Endothelial cell of umbilical vein (primary cell): ENCODE measurements around the gene DHRS7B. TPM values are rescaled to one million over a fixed set of nuclear protein-coding genes. Genes with fewer than 3 reads are reported as not detected.

Source experiments
- BruUV-seq: library from RNA; stranded (reverse); fragments of 400-500 nt; replicated peaks from 2 replicates; lab custom pipeline; 2021; lab: Mats Ljungman, UMichigan
- CTCF ChIA-PET: fragments of 300-600, 350-600 bp; sonication (Branson Sonifier 250); formaldehyde crosslinking; loops from one replicate; lab custom pipeline; 2021; ENCODE audit warnings: antibody characterized with exemption, inconsistent platforms; lab: Charles Lee
- POLR2A ChIA-PET: fragments of 300-600, 350-600 bp; sonication (Branson Sonifier 250); formaldehyde crosslinking; loops from one replicate; lab custom pipeline; 2021; ENCODE audit warnings: antibody characterized with exemption, inconsistent platforms; lab: Charles Lee
- DNase-seq: peaks from one replicate; pipeline ENCODE4 v3.0.0-alpha.2; 2011; ENCODE audit warnings: low read depth, low spot score
- FAIRE-seq: peaks from 2 replicates; lab custom pipeline; 2011; peaks lifted over from hg19 to GRCh38; lab: Jason Lieb, UNC
- H2AFZ ChIP-seq: 2 replicates; pipeline ENCODE4 v1.6.0; 2012; ENCODE audit warnings: low read depth, low read length, control low read depth, inconsistent platforms
- H3K27ac ChIP-seq: 2 replicates; pipeline ENCODE4 v1.5.1; 2011; ENCODE audit warnings: low read depth, mild to moderate bottlenecking, control low read depth, low read length, moderate library complexity; ENCODE audit not compliant: insufficient read depth
- H3K27me3 ChIP-seq, 2 experiments: 2 replicates each; pipeline versions ENCODE4 v1.6.0 to v1.6.1; 2011; ENCODE audit warnings: low read length in 2 of 2, mixed read lengths in 1 of 2; ENCODE audit not compliant: control insufficient read depth in 2 of 2, insufficient read depth in 2 of 2
- H3K36me3 ChIP-seq, 2 experiments: 2 replicates in 1 of 2; 3 replicates in 1 of 2; pipeline ENCODE4 v1.5.1; 2011; ENCODE audit warnings: low read length in 2 of 2, mild to moderate bottlenecking in 1 of 2, moderate library complexity in 1 of 2; ENCODE audit not compliant: control insufficient read depth in 2 of 2, insufficient read depth in 2 of 2; ENCODE audit errors: extremely low read depth in 1 of 2
- H3K4me1 ChIP-seq: 3 replicates; pipeline ENCODE4 v1.5.1; 2011; ENCODE audit warnings: mild to moderate bottlenecking, low read length; ENCODE audit not compliant: control insufficient read depth, insufficient read depth; ENCODE audit errors: extremely low read depth
- H3K4me2 ChIP-seq: 2 replicates; pipeline ENCODE4 v1.6.1; 2011; ENCODE audit warnings: low read length, control low read depth, mixed read lengths; ENCODE audit not compliant: insufficient read depth
- H3K4me3 ChIP-seq, 3 experiments: fragments of 200-600 bp in 1 of 3; sonication (generic), shearing (Covaris generic) in 1 of 3; replicated peaks in 1 of 3; 2 replicates each; pipeline ENCODE4 v1.5.1; 2011 to 2016; ENCODE audit warnings: control low read depth in 3 of 3, low read length in 3 of 3, mild to moderate bottlenecking in 2 of 3, inconsistent platforms in 1 of 3, low read depth in 1 of 3, moderate library complexity in 1 of 3; ENCODE audit not compliant: insufficient read depth in 1 of 3
- H3K79me2 ChIP-seq: 2 replicates; pipeline ENCODE4 v1.6.0; 2012; ENCODE audit warnings: low read length, inconsistent platforms; ENCODE audit not compliant: control insufficient read depth, insufficient read depth
- H3K9ac ChIP-seq: replicated peaks from 2 replicates; pipeline ENCODE3; 2011; ENCODE audit warnings: low read length, control low read depth; ENCODE audit not compliant: insufficient read depth; ENCODE audit errors: extremely low read depth
- H3K9me1 ChIP-seq: replicated peaks from 3 replicates; pipeline ENCODE4 v1.6.0; 2011; ENCODE audit warnings: mild to moderate bottlenecking, low read length; ENCODE audit not compliant: control insufficient read depth, insufficient read depth; ENCODE audit errors: extremely low read depth
- H3K9me3 ChIP-seq: replicated peaks from 2 replicates; pipeline ENCODE4 v1.5.1; 2012; ENCODE audit warnings: low read length, inconsistent platforms; ENCODE audit not compliant: control insufficient read depth, insufficient read depth
- H4K20me1 ChIP-seq: replicated peaks from 2 replicates; pipeline ENCODE3; 2011; ENCODE audit warnings: mild to moderate bottlenecking, low read length; ENCODE audit not compliant: control insufficient read depth, insufficient read depth; ENCODE audit errors: extremely low read depth
- EZH2 ChIP-seq: IDR thresholded peaks from 2 replicates; pipeline ENCODE4 v1.6.1; 2012; ENCODE audit warnings: borderline replicate concordance, low read depth, mild to moderate bottlenecking, moderate library complexity, low read length, inconsistent platforms; ENCODE audit not compliant: severe bottlenecking
- FOS ChIP-seq: IDR thresholded peaks from 2 replicates; pipeline ENCODE4 v1.6.1; 2011; ENCODE audit warnings: mild to moderate bottlenecking, low read length, moderate library complexity, borderline replicate concordance; ENCODE audit not compliant: insufficient read depth
- GATA2 ChIP-seq: IDR thresholded peaks from 2 replicates; pipeline ENCODE4 v1.7.0; 2011; ENCODE audit warnings: low read depth, mild to moderate bottlenecking, moderate library complexity, mixed read lengths, low read length; ENCODE audit not compliant: insufficient read length, insufficient read depth
- JUN ChIP-seq: IDR thresholded peaks from 2 replicates; pipeline ENCODE4 v1.6.1; 2011; ENCODE audit warnings: borderline replicate concordance, low read depth; ENCODE audit not compliant: insufficient read length, insufficient read depth
- MYC ChIP-seq: IDR thresholded peaks from one replicate; pipeline ENCODE4 v1.6.1; 2011; ENCODE audit warnings: mild to moderate bottlenecking, low read depth, low read length
- POLR2A ChIP-seq: IDR thresholded peaks from 2 replicates; pipeline ENCODE4 v1.6.1; 2012; ENCODE audit warnings: low read depth, mild to moderate bottlenecking, control low read depth, low read length
- POLR2AphosphoS5 ChIP-seq: IDR thresholded peaks from 2 replicates; pipeline ENCODE4 v1.6.1; 2012; ENCODE audit warnings: low read depth, mild to moderate bottlenecking, control low read depth, low read length, moderate library complexity; ENCODE audit not compliant: insufficient read depth
- dilution Hi-C: fragments of 300-500 bp; cut with MboI; formaldehyde crosslinking; loops from one replicate; pipeline ENCODE4 v1.15.0; 2019; ENCODE audit warnings: low sequenced_read_pairs; ENCODE audit not compliant: extremely low pct_ligation_motif_present
- intact Hi-C: fragments of 100-400 bp; cut with micrococcal nuclease; formaldehyde crosslinking; loops from one replicate; pipeline ENCODE4 v1.10.0; 2022
- polyA plus RNA-seq, 4 experiments: library from polyadenylated mRNA; depleted of rRNA in 3 of 4; stranded (reverse) in 3 of 4; unstranded in 1 of 4; fragments of >200 nt; gene quantifications; 2 replicates each; pipeline versions ENCODE4 v1.2.1 to v1.2.3, GENCODE V29; 2011 to 2012; ENCODE audit warnings: missing spikeins in 1 of 4
- total RNA-seq: library from RNA; stranded (reverse); gene quantifications from 2 replicates; pipeline ENCODE4 v1.2.3, GENCODE V29; 2021
- TF ChIP-seq, protein P1 (sequence below): IDR thresholded peaks from 2 replicates; pipeline ENCODE4 v1.6.1; 2011; ENCODE audit not compliant: insufficient read depth, insufficient read length
- TF ChIP-seq, protein P2 (sequence below), 2 donors: IDR thresholded peaks; 1 replicate in 1 of 2; 2 replicates in 1 of 2; pipeline ENCODE4 v1.5.1; 2011; ENCODE audit warnings: low read length in 2 of 2, mild to moderate bottlenecking in 2 of 2, moderate library complexity in 2 of 2, control low read depth in 1 of 2, inconsistent platforms in 1 of 2, low read depth in 1 of 2; ENCODE audit not compliant: insufficient read depth in 1 of 2; ENCODE audit errors: extremely low read depth in 1 of 2

The DHRS7B gene
- total and polyA plus RNA-seq, 2 donors (not counting 3 experiments of a cell fraction or from before 2014, with no cell fraction given), result 14.0 to 28.1 TPM

DNA sequence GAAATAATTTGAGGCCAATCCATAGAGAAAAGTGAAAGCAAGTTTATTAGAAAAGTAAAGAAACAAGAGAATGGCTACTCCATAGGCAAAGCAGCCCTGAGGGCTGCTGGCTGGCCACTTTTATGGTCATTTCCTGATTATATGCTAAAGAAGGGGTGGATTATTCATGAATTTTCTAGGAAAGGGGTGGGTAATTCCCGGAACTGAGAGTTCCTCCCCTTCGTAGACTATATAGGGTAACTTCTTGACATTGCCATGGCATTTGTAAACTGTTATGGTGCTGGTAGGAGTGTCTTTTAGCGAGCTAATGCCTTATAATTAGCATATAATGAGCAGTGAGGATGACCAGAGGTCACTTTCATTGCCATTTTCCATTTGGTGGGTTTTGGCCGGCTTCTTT, 4.4 kb downstream of the DHRS7B start:
- peaks cover 12% of the 10 kb centered on the region for H3K4me1 ChIP-seq
- H3K27ac ChIP-seq, result no peak overlapping the region
- no peak overlapping the region for H3K9ac ChIP-seq
- no peaks in the 10 kb centered on the region for H3K27me3 ChIP-seq
- no peak for FAIRE-seq
- intact Hi-C loops, result no loop called here
- TF ChIP-seq GATA2 (no peak), POLR2A (no peak), EZH2 (no peak)
- CTCF ChIA-PET, result interaction anchor here (1.7 to 5.7 kb wide), 4 partner anchors 12 to 382 kb away, joined by 4 to 35 read pairs (median 28); no protein-coding TSS in a partner anchor
- no peaks in the 10 kb centered on the region for H4K20me1 ChIP-seq
- peaks cover 2% of the 10 kb centered on the region for H3K79me2 ChIP-seq
- POLR2A ChIA-PET, result no interaction called here
- no peak overlapping the region for H2AFZ ChIP-seq
- no peaks in the 10 kb centered on the region for H3K9me1 ChIP-seq
- H3K4me2 ChIP-seq, result no peak overlapping the region
- no peaks in the 10 kb centered on the region for H3K36me3 ChIP-seq
- no peak overlapping the region for H3K4me3 ChIP-seq
- BruUV-seq, result no TSS peak
- dilution Hi-C loops, result no loop called here
- no peak for DNase-seq
- no peaks in the 10 kb centered on the region for H3K9me3 ChIP-seq

DNA sequence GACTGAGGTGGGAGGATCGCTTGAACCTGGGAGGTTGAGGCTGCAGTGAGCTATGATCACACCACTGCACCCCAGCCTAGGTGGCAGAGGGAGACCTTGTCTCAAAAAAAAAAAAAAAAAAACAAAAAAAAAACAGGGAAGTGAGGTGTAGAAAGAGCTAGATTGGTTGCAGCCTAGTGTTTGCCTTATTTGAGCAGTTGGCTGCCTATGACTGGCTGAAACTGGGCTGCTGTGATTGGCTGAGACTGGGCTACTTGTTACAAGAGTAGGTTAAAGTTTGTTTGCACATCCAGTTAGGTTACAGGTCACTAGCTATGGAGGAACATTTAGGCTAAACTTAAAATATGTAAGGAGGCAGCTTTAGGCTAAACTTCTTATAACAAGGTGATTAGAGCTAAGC, 5.7 kb downstream of the DHRS7B start:
- no peaks in the 10 kb centered on the region for H3K9me1 ChIP-seq
- BruUV-seq, result no TSS peak
- TF ChIP-seq JUN (no peak), POLR2A (no peak), MYC (no peak), GATA2 (no peak), POLR2AphosphoS5 (no peak), FOS (no peak), EZH2 (no peak)
- TF ChIP-seq, protein P1, sequence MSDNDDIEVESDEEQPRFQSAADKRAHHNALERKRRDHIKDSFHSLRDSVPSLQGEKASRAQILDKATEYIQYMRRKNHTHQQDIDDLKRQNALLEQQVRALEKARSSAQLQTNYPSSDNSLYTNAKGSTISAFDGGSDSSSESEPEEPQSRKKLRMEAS, result no peak
- TF ChIP-seq, protein P2, sequence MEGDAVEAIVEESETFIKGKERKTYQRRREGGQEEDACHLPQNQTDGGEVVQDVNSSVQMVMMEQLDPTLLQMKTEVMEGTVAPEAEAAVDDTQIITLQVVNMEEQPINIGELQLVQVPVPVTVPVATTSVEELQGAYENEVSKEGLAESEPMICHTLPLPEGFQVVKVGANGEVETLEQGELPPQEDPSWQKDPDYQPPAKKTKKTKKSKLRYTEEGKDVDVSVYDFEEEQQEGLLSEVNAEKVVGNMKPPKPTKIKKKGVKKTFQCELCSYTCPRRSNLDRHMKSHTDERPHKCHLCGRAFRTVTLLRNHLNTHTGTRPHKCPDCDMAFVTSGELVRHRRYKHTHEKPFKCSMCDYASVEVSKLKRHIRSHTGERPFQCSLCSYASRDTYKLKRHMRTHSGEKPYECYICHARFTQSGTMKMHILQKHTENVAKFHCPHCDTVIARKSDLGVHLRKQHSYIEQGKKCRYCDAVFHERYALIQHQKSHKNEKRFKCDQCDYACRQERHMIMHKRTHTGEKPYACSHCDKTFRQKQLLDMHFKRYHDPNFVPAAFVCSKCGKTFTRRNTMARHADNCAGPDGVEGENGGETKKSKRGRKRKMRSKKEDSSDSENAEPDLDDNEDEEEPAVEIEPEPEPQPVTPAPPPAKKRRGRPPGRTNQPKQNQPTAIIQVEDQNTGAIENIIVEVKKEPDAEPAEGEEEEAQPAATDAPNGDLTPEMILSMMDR (IDR thresholded peaks at IDR 0.05; ENCODE audit: extremely low read depth in 1 of 2, insufficient read depth in 1 of 2, low read depth in 1 of 2, low read length in 2 of 2), result no peak
- dilution Hi-C loops (no loop called here), intact Hi-C loops (no loop called here)
- peaks cover 2% of the 10 kb centered on the region for H3K79me2 ChIP-seq
- no peak overlapping the region for H3K27ac ChIP-seq
- H4K20me1 ChIP-seq, result no peaks in the 10 kb centered on the region
- peaks cover 5% of the 10 kb centered on the region for H3K4me1 ChIP-seq
- H2AFZ ChIP-seq, result no peak overlapping the region
- no peak overlapping the region for H3K9ac ChIP-seq
- H3K27me3 ChIP-seq, result no peaks in the 10 kb centered on the region
- no peak for FAIRE-seq
- no peaks in the 10 kb centered on the region for H3K36me3 ChIP-seq
- H3K9me3 ChIP-seq, result no peaks in the 10 kb centered on the region
- DNase-seq, result no peak
- ChIA-PET POLR2A (no interaction called here), CTCF (interaction anchor here (0.6 to 5.7 kb wide), 3 partner anchors 13 to 147 kb away, joined by 3 to 35 read pairs (median 4); no protein-coding TSS in a partner anchor)
- no peak overlapping the region for H3K4me3 ChIP-seq
- no peak overlapping the region for H3K4me2 ChIP-seq
